C4-2B (cell line): ENCODE data around the gene BCKDHA.

Source experiments
- H3K27ac ChIP-seq: fragments of 450-650 bp; 2 replicates; pipeline ENCODE4 v1.5.1; 2017
- ZFX ChIP-seq: fragments of 450-650 bp; IDR thresholded peaks from 2 replicates; pipeline ENCODE4 v1.6.1; 2017
- TF ChIP-seq, protein P1 (sequence below): fragments of 450-650 bp; conservative IDR thresholded peaks from 2 replicates; pipeline ENCODE4 v1.5.1; 2017; ENCODE audit warnings: mild to moderate bottlenecking

Gene BCKDHA

DNA sequence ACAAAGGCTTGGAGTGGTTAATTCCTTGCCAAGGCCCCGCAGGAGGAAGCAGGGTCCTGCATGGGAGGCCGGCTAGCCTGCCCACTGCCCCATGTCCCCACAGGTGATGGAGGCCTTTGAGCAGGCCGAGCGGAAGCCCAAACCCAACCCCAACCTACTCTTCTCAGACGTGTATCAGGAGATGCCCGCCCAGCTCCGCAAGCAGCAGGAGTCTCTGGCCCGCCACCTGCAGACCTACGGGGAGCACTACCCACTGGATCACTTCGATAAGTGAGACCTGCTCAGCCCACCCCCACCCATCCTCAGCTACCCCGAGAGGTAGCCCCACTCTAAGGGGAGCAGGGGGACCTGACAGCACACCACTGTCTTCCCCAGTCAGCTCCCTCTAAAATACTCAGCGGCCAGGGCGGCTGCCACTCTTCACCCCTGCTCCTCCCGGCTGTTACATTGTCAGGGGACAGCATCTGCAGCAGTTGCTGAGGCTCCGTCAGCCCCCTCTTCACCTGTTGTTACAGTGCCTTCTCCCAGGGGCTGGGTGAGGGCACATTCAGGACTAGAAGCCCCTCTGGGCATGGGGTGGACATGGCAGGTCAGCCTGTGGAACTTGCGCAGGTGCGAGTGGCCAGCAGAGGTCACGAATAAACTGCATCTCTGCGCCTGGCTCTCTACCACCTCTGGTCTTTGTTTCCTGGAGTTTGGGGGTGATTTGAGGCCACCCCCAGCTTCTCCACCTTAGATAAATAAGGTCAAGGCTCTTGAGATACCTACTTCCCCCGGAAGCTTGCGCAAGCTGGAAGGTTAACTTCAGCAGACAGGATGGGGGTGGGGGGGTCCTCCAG, 26.9 kb downstream of the BCKDHA start:
- H3K27ac ChIP-seq: no peak overlapping the region
- TF ChIP-seq ZFX: no peak
- TF ChIP-seq, protein P1, sequence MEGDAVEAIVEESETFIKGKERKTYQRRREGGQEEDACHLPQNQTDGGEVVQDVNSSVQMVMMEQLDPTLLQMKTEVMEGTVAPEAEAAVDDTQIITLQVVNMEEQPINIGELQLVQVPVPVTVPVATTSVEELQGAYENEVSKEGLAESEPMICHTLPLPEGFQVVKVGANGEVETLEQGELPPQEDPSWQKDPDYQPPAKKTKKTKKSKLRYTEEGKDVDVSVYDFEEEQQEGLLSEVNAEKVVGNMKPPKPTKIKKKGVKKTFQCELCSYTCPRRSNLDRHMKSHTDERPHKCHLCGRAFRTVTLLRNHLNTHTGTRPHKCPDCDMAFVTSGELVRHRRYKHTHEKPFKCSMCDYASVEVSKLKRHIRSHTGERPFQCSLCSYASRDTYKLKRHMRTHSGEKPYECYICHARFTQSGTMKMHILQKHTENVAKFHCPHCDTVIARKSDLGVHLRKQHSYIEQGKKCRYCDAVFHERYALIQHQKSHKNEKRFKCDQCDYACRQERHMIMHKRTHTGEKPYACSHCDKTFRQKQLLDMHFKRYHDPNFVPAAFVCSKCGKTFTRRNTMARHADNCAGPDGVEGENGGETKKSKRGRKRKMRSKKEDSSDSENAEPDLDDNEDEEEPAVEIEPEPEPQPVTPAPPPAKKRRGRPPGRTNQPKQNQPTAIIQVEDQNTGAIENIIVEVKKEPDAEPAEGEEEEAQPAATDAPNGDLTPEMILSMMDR: no peak

GRCh38 chr19:41425174-41426115, 27.8 kb downstream of the BCKDHA start:
- TF ChIP-seq, protein P1: no peak
- no peak for TF ChIP-seq ZFX
- no peak overlapping the region for H3K27ac ChIP-seq

DNA sequence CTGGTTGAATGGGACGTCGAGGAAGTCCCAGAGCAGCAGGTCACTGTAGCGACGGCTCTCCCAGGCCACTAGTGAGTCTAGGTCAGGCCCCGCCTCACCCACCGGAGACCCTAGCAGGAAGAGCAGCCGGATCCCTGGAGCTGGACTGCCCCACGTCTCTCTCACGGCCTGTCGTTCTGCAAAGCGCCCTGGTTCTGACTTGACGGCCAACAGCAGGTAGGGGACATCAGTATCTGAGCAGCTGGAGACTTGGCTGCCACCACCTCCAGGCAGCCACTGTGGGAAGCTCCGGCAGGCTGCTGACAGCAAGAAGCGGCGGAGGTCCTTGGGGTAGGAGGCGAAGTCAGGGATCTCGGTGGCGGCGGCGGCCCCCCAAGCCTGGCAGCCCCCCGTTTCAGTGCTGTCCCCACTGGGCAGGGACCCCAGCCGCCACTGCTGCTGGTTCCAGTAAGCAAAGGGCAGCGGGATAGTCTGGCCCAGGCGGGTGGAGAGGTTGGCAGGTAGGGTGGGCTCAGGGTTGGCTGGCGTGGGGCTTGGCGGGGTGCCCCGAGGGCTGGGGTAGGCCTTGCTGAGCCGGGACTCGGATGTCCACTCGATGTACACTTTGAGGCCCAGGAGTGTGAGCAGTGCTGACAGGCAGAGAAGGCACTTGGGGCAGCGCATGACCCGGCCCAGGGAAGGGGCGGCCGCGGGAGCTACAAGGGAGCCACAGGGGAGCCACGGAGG, 28.7 kb downstream of the BCKDHA start:
- no peak overlapping the region for H3K27ac ChIP-seq
- TF ChIP-seq, protein P1: no peak
- no peak for TF ChIP-seq ZFX

GRCh38 chr19:41426952-41427646, 29.5 kb downstream of the BCKDHA start, which contains the start of gene B3GNT8:
Gene B3GNT8, minus strand, starts transcription at chr19:41427374. Its CDS starts 596 bp downstream, at chr19:41426778.
- TF ChIP-seq ZFX: no peak
- TF ChIP-seq, protein P1: no peak

GRCh38 chr19:41427647-41428480, 30.2 kb downstream of the BCKDHA start:
- H3K27ac ChIP-seq: no peak overlapping the region
- TF ChIP-seq ZFX: no peak
- TF ChIP-seq, protein P1: no peak

More at GRCh38 chr19:41426952-41427646, 29.5 kb downstream of the BCKDHA start, which contains the start of gene B3GNT8:
- H3K27ac ChIP-seq: no peak within 1 kb of the TSS

DNA sequence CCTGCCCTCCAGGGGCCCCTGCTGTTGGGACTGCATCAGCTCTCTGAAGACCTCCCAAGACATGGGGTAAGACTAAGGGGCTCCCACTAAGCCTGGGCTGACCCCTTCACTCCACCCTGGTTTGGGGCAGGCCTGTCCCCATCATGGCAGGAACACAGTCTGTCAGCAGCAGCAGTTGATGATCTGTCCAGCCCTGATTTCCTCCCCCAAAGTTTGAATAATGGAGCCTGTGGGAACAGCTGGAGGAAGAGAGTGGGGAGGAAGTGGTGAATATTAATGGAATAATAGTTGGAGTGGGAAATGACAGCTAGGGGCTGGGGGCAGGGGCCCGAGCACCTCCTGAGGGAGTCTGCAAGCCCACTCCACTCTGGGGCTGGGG, 30.9 kb downstream of the BCKDHA start:
- no peak overlapping the region for H3K27ac ChIP-seq
- TF ChIP-seq, protein P1: no peak
- no peak for TF ChIP-seq ZFX
